ENCODE results near the gene CCDC158. TPM values are rescaled to one million over a fixed set of nuclear protein-coding genes. Genes with fewer than 3 reads are reported as not detected.
A peak's percentile ranks its signal among the peaks of the same experiment; 100 is the strongest.
"Not testable (repeated sequence)": the region's sequence is repeated elsewhere in the genome, so short reads cannot be mapped to it uniquely, and the experiment has no call there.

The CCDC158 gene
- total and polyA plus RNA-seq, 4 donors, result 0.99 to 2.9 (median 1.3) TPM

GRCh38 chr4:76434901-76435527 lies 14.1 kb upstream of the CCDC158 start, which contains the start of gene SHROOM3:
Gene SHROOM3 (plus strand): TSS chr4:76435229. CDS start chr4:76436053, 824 bp downstream.
- peaks cover 2% of the 10 kb centered on the region for H3K27me3 ChIP-seq (ENCODE audit: control insufficient read depth, insufficient read depth, low read length)
- WGBS (ENCODE audit: insufficient coverage), result 31% methylated on average over 3 of the region's 9 CpGs
- DNase-seq (ENCODE audit: low read depth in 4 of 6, low spot score in 6 of 6), result peak in 2 of 6 donors; percentile 59 to 60
- H3K27ac ChIP-seq (ENCODE audit: low read depth, low read length), result peak within 1 kb of the TSS; percentile 82
- peak within 1 kb of the TSS; percentile 51 for H3K4me3 ChIP-seq (ENCODE audit: low read depth, low read length)
- no peaks in the 10 kb centered on the region for H3K36me3 ChIP-seq (ENCODE audit: control insufficient read depth, insufficient read depth, low read length)
- H3K9me3 ChIP-seq (ENCODE audit: control insufficient read depth, insufficient read depth, low read length), result no peaks in the 10 kb centered on the region
- H3K4me1 ChIP-seq (ENCODE audit: control insufficient read depth, insufficient read depth, low read length), result peaks cover 7% of the 10 kb centered on the region

GRCh38 chr4:76430519-76431388 lies 9.8 kb upstream of the CCDC158 start:
- WGBS (ENCODE audit: insufficient coverage), result 48% methylated on average over 11 of the region's 15 CpGs
- peak in 2 of 6 donors; percentile 84 to 91 for DNase-seq (ENCODE audit: low read depth in 4 of 6, low spot score in 6 of 6)

GRCh38 chr4:76429636-76430035 lies 8.7 kb upstream of the CCDC158 start:
- Histone ChIP-seq H3K36me3 (ENCODE audit: control insufficient read depth, insufficient read depth, low read length) (no peaks in the 10 kb centered on the region), H3K4me1 (ENCODE audit: control insufficient read depth, insufficient read depth, low read length) (peaks cover 4% of the 10 kb centered on the region), H3K27ac (ENCODE audit: low read depth, low read length) (no peak overlapping the region), H3K9me3 (ENCODE audit: control insufficient read depth, insufficient read depth, low read length) (no peaks in the 10 kb centered on the region), H3K27me3 (ENCODE audit: control insufficient read depth, insufficient read depth, low read length) (no peaks in the 10 kb centered on the region), H3K4me3 (ENCODE audit: low read depth, low read length) (no peak overlapping the region)
- WGBS (ENCODE audit: insufficient coverage), result no CpG with 5 or more reads among the region's 1 CpG
- DNase-seq (ENCODE audit: low read depth in 4 of 6, low spot score in 6 of 6), result no peak

More at GRCh38 chr4:76430519-76431388, 9.8 kb upstream of the CCDC158 start:
- Histone ChIP-seq H3K27ac (ENCODE audit: low read depth, low read length) (no peak overlapping the region), H3K4me3 (ENCODE audit: low read depth, low read length) (no peak overlapping the region), H3K4me1 (ENCODE audit: control insufficient read depth, insufficient read depth, low read length) (peaks cover 4% of the 10 kb centered on the region), H3K9me3 (ENCODE audit: control insufficient read depth, insufficient read depth, low read length) (no peaks in the 10 kb centered on the region), H3K36me3 (ENCODE audit: control insufficient read depth, insufficient read depth, low read length) (no peaks in the 10 kb centered on the region), H3K27me3 (ENCODE audit: control insufficient read depth, insufficient read depth, low read length) (peaks cover 2% of the 10 kb centered on the region)

GRCh38 chr4:76426272-76426671 lies 5.3 kb upstream of the CCDC158 start:
- Histone ChIP-seq H3K36me3 (ENCODE audit: control insufficient read depth, insufficient read depth, low read length) (no peaks in the 10 kb centered on the region), H3K9me3 (ENCODE audit: control insufficient read depth, insufficient read depth, low read length) (no peaks in the 10 kb centered on the region), H3K27ac (ENCODE audit: low read depth, low read length) (no peak overlapping the region), H3K4me1 (ENCODE audit: control insufficient read depth, insufficient read depth, low read length) (peaks cover 2% of the 10 kb centered on the region), H3K4me3 (ENCODE audit: low read depth, low read length) (no peak overlapping the region), H3K27me3 (ENCODE audit: control insufficient read depth, insufficient read depth, low read length) (no peaks in the 10 kb centered on the region)
- WGBS (ENCODE audit: insufficient coverage), result 71% methylated on average over 1 of the region's 2 CpGs
- no peak for DNase-seq (ENCODE audit: low read depth in 4 of 6, low spot score in 6 of 6)

- H3K27me3 ChIP-seq (ENCODE audit: control insufficient read depth, insufficient read depth, low read length); DNase-seq (ENCODE audit: low read depth in 4 of 6, low spot score in 6 of 6); H3K36me3 ChIP-seq (ENCODE audit: control insufficient read depth, insufficient read depth, low read length); H3K9me3 ChIP-seq (ENCODE audit: control insufficient read depth, insufficient read depth, low read length); H3K27ac ChIP-seq (ENCODE audit: low read depth, low read length); H3K4me3 ChIP-seq (ENCODE audit: low read depth, low read length): not testable (repeated sequence)
- 93% methylated on average over 5 of the region's 27 CpGs for WGBS (ENCODE audit: insufficient coverage)
- peaks cover 13% of the 10 kb centered on the region for H3K4me1 ChIP-seq (ENCODE audit: control insufficient read depth, insufficient read depth, low read length)
These were observed 2.2 kb upstream of the CCDC158 start for GRCh38 chr4:76423159-76423558.

- H3K9me3 ChIP-seq (ENCODE audit: control insufficient read depth, insufficient read depth, low read length), result no peaks in the 10 kb centered on the region
- peaks cover 13% of the 10 kb centered on the region for H3K4me1 ChIP-seq (ENCODE audit: control insufficient read depth, insufficient read depth, low read length)
- WGBS (ENCODE audit: insufficient coverage), result 36% methylated on average over 18 of the region's 18 CpGs
- H3K4me3 ChIP-seq (ENCODE audit: low read depth, low read length), result peak overlapping the region; percentile 24
- no peaks in the 10 kb centered on the region for H3K36me3 ChIP-seq (ENCODE audit: control insufficient read depth, insufficient read depth, low read length)
- no peaks in the 10 kb centered on the region for H3K27me3 ChIP-seq (ENCODE audit: control insufficient read depth, insufficient read depth, low read length)
- no peak overlapping the region for H3K27ac ChIP-seq (ENCODE audit: low read depth, low read length)
- DNase-seq (ENCODE audit: low read depth in 4 of 6, low spot score in 6 of 6), result peak in 3 of 6 donors; percentile 12 to 77 (median 39)
These were observed 666 bp downstream of the CCDC158 start for GRCh38 chr4:76420188-76420761.

- Histone ChIP-seq H3K4me3 (ENCODE audit: low read depth, low read length) (no peak overlapping the region), H3K27me3 (ENCODE audit: control insufficient read depth, insufficient read depth, low read length) (no peaks in the 10 kb centered on the region), H3K27ac (ENCODE audit: low read depth, low read length) (no peak overlapping the region), H3K36me3 (ENCODE audit: control insufficient read depth, insufficient read depth, low read length) (no peaks in the 10 kb centered on the region), H3K4me1 (ENCODE audit: control insufficient read depth, insufficient read depth, low read length) (no peaks in the 10 kb centered on the region), H3K9me3 (ENCODE audit: control insufficient read depth, insufficient read depth, low read length) (no peaks in the 10 kb centered on the region)
- DNase-seq (ENCODE audit: low read depth in 4 of 6, low spot score in 6 of 6), result no peak
- 68% methylated on average over 2 of the region's 3 CpGs for WGBS (ENCODE audit: insufficient coverage)
These were observed 10.3 kb downstream of the CCDC158 start for GRCh38 chr4:76410636-76411035.

- Histone ChIP-seq H3K4me1 (ENCODE audit: control insufficient read depth, insufficient read depth, low read length) (no peaks in the 10 kb centered on the region), H3K36me3 (ENCODE audit: control insufficient read depth, insufficient read depth, low read length) (no peaks in the 10 kb centered on the region), H3K9me3 (ENCODE audit: control insufficient read depth, insufficient read depth, low read length) (no peaks in the 10 kb centered on the region), H3K27me3 (ENCODE audit: control insufficient read depth, insufficient read depth, low read length) (no peaks in the 10 kb centered on the region), H3K4me3 (ENCODE audit: low read depth, low read length) (no peak overlapping the region), H3K27ac (ENCODE audit: low read depth, low read length) (no peak overlapping the region)
- no peak for DNase-seq (ENCODE audit: low read depth in 4 of 6, low spot score in 6 of 6)
- WGBS (ENCODE audit: insufficient coverage), result no CpG with 5 or more reads among the region's 5 CpGs
These were observed 13.4 kb downstream of the CCDC158 start for GRCh38 chr4:76407440-76408119.

GRCh38 chr4:76406081-76406480 lies 14.9 kb downstream of the CCDC158 start:
- 88% methylated on average over 1 of the region's 5 CpGs for WGBS (ENCODE audit: insufficient coverage)
- no peak overlapping the region for H3K4me3 ChIP-seq (ENCODE audit: low read depth, low read length)
- no peaks in the 10 kb centered on the region for H3K4me1 ChIP-seq (ENCODE audit: control insufficient read depth, insufficient read depth, low read length)
- no peaks in the 10 kb centered on the region for H3K27me3 ChIP-seq (ENCODE audit: control insufficient read depth, insufficient read depth, low read length)
- H3K36me3 ChIP-seq (ENCODE audit: control insufficient read depth, insufficient read depth, low read length), result no peaks in the 10 kb centered on the region
- no peak overlapping the region for H3K27ac ChIP-seq (ENCODE audit: low read depth, low read length)
- no peak for DNase-seq (ENCODE audit: low read depth in 4 of 6, low spot score in 6 of 6)
- no peaks in the 10 kb centered on the region for H3K9me3 ChIP-seq (ENCODE audit: control insufficient read depth, insufficient read depth, low read length)
